Esophagus squamous epithelium (tissue), 4 donors: ENCODE results near the gene TMEM101.

Source experiments
- POLR2A ChIP-seq, 4 donors: fragments of 450-650 bp; IDR thresholded peaks; one replicate each; pipeline ENCODE4 v1.6.1; 2017; ENCODE audit warnings: antibody characterized with exemption in 4 of 4, mild to moderate bottlenecking in 4 of 4, moderate library complexity in 3 of 4
- TF ChIP-seq, protein P1 (sequence below), 6 experiments: fragments of 450-650 bp in 4 of 6; fragments of 200-600 bp in 2 of 6; sonication (generic) in 2 of 6; IDR thresholded peaks; one replicate each; pipeline ENCODE4 v1.5.1; 2016 to 2019; ENCODE audit warnings: antibody characterized with exemption in 6 of 6, mild to moderate bottlenecking in 4 of 6, moderate library complexity in 4 of 6

DNA sequence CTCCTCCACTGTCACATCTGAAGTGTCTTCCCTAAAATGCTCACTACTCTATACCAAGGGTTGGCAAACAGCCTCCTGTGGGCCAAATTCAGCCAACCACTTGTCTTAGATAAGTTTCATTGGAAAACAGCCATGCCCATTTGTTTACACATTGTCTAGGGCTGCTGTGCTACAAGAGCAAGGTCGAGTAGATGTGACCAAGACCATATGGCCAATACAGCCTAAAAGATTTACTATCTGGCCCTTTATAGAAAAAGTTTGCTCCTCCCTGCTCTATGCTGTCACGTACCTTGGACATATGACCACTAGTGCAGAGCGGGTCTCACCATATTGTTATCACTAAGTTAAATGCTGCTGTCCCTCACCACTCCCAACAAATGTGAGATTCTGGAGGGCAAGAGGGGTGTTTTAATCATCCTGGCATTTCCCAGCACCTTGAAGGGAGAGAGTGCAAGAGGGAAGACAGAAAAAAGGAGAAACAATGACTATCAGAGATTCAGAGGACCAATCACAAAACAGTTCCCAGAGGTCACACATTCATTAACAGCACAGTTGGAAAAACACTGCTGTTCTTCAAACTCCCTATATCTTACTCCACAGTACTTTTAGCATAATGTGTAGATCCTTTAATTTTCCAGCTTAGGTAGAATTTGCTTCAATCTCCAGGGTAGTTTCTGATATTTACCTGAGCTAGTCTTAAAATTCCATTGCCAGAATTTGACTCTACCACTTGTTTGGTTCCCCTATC lies 38.5 kb upstream of the TMEM101 start:
- TF ChIP-seq, protein P1, sequence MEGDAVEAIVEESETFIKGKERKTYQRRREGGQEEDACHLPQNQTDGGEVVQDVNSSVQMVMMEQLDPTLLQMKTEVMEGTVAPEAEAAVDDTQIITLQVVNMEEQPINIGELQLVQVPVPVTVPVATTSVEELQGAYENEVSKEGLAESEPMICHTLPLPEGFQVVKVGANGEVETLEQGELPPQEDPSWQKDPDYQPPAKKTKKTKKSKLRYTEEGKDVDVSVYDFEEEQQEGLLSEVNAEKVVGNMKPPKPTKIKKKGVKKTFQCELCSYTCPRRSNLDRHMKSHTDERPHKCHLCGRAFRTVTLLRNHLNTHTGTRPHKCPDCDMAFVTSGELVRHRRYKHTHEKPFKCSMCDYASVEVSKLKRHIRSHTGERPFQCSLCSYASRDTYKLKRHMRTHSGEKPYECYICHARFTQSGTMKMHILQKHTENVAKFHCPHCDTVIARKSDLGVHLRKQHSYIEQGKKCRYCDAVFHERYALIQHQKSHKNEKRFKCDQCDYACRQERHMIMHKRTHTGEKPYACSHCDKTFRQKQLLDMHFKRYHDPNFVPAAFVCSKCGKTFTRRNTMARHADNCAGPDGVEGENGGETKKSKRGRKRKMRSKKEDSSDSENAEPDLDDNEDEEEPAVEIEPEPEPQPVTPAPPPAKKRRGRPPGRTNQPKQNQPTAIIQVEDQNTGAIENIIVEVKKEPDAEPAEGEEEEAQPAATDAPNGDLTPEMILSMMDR (IDR thresholded peaks at IDR 0.05) = no peak
- no peak for TF ChIP-seq POLR2A (IDR thresholded peaks at IDR 0.05)
